ENCODE data around the gene STXBP5.

STXBP5 gene

DNA sequence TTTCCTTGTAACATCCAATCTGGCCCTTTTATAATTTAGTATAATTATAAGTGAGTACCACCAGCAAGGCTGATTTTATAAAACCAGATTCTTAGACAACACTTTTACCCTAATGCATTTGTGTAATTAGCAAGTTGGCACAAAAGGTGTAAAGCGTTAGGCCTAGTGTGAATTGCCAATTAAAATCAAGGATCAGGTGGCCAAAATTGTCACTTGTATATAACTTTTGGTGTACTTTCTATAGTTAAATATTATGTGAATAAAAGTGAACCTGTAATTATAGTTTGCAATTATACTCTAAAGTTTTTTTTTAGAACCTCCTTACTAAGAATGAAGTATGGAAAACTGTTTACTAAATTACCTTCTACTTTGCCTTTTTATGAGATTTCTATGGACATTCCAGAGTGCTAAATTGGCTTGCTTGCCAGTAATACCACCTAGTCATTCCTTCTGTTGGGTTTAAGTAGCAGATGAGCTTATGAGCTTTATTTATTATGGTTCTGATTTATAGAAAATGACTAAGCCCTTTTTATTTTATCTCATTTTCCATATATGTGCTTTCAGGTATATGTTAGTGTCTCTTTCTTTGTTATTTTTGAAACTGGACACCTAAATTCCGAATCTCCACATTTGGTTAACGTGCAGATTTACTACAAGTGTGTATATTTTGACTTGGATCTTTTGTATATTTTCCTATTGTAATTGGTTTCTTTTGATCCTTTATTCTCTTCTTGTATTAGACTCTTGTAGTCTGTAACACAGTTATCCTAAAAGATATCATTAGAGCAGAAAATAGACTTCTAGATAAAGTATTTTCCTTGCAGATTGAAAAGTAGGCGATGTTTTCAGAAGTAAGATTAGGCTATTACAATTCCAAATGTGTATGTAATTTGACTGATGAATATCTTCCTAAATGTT is 3.9 kb downstream of the STXBP5 start:
- DNase-seq = no peak
- H3K4me3 ChIP-seq = peak overlapping the region; percentile 68 to 82
- peaks cover 0 to 48% (median 19%) of the 10 kb centered on the region in 4 donors for H3K4me1 ChIP-seq
- TF ChIP-seq, protein P1, sequence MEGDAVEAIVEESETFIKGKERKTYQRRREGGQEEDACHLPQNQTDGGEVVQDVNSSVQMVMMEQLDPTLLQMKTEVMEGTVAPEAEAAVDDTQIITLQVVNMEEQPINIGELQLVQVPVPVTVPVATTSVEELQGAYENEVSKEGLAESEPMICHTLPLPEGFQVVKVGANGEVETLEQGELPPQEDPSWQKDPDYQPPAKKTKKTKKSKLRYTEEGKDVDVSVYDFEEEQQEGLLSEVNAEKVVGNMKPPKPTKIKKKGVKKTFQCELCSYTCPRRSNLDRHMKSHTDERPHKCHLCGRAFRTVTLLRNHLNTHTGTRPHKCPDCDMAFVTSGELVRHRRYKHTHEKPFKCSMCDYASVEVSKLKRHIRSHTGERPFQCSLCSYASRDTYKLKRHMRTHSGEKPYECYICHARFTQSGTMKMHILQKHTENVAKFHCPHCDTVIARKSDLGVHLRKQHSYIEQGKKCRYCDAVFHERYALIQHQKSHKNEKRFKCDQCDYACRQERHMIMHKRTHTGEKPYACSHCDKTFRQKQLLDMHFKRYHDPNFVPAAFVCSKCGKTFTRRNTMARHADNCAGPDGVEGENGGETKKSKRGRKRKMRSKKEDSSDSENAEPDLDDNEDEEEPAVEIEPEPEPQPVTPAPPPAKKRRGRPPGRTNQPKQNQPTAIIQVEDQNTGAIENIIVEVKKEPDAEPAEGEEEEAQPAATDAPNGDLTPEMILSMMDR (IDR thresholded peaks at IDR 0.05) = no peak
- H3K27me3 ChIP-seq = no peaks in the 10 kb centered on the region
- H3K36me3 ChIP-seq = no peaks in the 10 kb centered on the region
- peak overlapping the region; percentile 97 to 99 for H3K27ac ChIP-seq
- intact Hi-C loops (cut with DNase I; ENCODE audit: low total_unique reads) = no loop called here
- no peaks in the 10 kb centered on the region for H3K9me3 ChIP-seq

DNA sequence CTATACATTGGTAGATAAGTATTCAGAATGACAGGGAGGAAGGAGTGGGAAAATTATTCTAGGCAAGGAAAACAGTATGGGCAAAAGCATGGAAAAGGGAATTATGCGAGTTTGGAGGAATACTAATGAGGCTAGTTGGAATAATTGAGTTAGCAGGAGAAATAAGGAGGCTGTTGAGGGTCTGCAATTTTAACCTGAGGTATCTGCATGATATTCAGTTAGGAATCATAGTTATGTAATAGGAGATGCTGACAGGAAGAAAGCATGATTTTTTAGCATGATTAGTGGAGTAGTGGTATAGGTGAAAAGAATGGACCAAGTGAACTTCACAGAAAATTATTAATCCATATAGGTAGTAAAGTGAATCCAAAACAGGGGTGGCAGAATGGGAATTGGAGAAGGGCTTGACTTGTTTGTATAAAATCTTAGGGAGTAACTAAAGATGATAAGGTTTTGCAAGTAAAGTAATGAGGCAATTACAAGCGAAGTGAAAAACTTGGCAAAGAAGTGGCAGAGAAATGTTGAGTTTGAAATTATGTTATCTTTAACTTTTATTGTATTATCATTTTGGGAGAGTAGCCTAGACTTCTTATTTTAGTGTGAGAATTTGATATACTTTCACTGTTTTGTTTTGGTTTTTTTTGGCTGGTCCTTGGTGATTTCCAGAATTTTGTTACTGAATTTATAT is 5.7 kb downstream of the STXBP5 start:
- TF ChIP-seq, protein P1 (IDR thresholded peaks at IDR 0.05) = no peak
- H3K27me3 ChIP-seq = no peaks in the 10 kb centered on the region
- H3K9me3 ChIP-seq = no peaks in the 10 kb centered on the region
- H3K4me1 ChIP-seq = peaks cover 0 to 57% (median 21%) of the 10 kb centered on the region in 4 donors
- no peak overlapping the region for H3K4me3 ChIP-seq
- intact Hi-C loops (cut with DNase I; ENCODE audit: low total_unique reads) = no loop called here
- H3K36me3 ChIP-seq = no peaks in the 10 kb centered on the region
- DNase-seq = no peak
- H3K27ac ChIP-seq = peak overlapping the region; percentile 47 to 99

DNA sequence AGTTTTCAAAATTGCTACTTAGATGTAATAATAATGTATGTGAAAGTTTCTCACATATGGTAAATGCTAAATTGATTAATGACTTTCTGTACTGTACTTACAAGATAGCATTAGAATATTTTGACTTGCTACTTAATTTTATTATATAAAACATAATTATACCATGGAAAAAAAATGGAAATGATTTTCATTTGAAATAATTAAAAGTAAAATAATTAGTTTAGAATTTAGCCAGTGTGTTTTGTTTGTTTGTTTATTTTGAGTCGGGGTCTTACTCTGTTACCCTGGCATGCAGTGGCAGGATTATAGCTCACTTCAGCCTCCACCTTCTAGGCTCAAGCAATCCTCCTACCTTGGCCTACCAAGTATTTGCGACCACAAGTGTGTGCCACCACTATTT is 7.1 kb downstream of the STXBP5 start:
- no peak for DNase-seq
- Histone ChIP-seq H3K9me3 (no peaks in the 10 kb centered on the region), H3K27ac (peak overlapping the region; percentile 47 to 99), H3K27me3 (no peaks in the 10 kb centered on the region), H3K4me3 (no peak overlapping the region), H3K36me3 (no peaks in the 10 kb centered on the region), H3K4me1 (peaks cover 0 to 62% (median 22%) of the 10 kb centered on the region in 4 donors)
- intact Hi-C loops (cut with DNase I; ENCODE audit: low total_unique reads) = no loop called here
- TF ChIP-seq, protein P1 (IDR thresholded peaks at IDR 0.05) = no peak

DNA sequence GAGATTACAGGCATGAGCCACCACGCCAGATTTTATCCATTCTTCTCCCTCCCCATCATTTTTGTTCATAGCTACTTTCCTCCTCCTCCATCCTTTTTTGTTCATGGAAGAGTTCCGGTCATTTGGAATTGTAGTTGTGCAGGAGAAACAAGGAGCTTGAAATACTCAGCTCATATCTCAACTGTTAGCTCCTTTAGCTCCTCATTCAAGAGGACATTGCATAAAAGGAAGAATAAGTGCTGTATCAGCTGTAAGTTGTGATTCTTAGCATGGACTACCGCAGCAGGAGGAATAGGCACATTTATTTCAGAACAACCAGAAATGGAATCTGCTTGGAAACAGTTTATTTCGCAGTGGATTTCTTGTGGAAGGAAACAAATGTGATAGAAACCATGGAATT is 7.6 kb downstream of the STXBP5 start:
- no peaks in the 10 kb centered on the region for H3K9me3 ChIP-seq
- TF ChIP-seq, protein P1 (IDR thresholded peaks at IDR 0.05) = no peak
- DNase-seq = no peak
- peaks cover 0 to 62% (median 22%) of the 10 kb centered on the region in 4 donors for H3K4me1 ChIP-seq
- intact Hi-C loops (cut with DNase I; ENCODE audit: low total_unique reads) = no loop called here
- H3K36me3 ChIP-seq = no peaks in the 10 kb centered on the region
- no peak overlapping the region for H3K4me3 ChIP-seq
- H3K27me3 ChIP-seq = no peaks in the 10 kb centered on the region
- peak overlapping the region; percentile 47 to 99 for H3K27ac ChIP-seq

DNA sequence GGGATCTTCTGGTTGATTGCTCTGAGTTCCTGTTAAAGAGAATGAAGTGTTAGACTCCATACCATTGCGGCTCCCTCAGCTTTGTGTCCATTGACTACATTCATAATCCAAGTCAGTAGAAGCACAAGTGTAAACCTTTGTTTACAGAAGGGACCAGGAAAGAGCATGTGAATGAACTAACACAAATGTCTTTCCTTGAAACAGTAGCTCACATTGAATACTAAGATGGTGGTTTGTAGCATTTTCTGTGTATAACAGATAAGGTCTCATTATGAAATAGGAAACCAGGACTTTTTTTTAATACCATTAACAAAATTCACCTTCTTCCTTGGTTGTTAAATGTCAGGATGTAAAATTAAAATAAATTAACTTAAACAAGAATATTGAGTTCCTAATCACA is 8.4 kb downstream of the STXBP5 start:
- TF ChIP-seq, protein P1 (IDR thresholded peaks at IDR 0.05) = no peak
- intact Hi-C loops (cut with DNase I; ENCODE audit: low total_unique reads) = no loop called here
- no peaks in the 10 kb centered on the region for H3K9me3 ChIP-seq
- H3K27me3 ChIP-seq = no peaks in the 10 kb centered on the region
- peaks cover 0 to 66% (median 22%) of the 10 kb centered on the region in 4 donors for H3K4me1 ChIP-seq
- peak overlapping the region in 1 of 2 donors; percentile 99 for H3K27ac ChIP-seq
- no peak overlapping the region for H3K4me3 ChIP-seq
- DNase-seq = no peak
- no peaks in the 10 kb centered on the region for H3K36me3 ChIP-seq
